Loucy (cell line): ENCODE measurements around the gene SCD5.

Experiments used
- H2AFZ ChIP-seq: fragments of 200-600 bp; sonication (generic); 2 replicates; pipeline ENCODE4 v1.6.0; 2016; ENCODE audit warnings: antibody characterized with exemption, mild to moderate bottlenecking, low read length, moderate library complexity
- H3F3A ChIP-seq: fragments of 200-600 bp; 2 replicates; pipeline ENCODE4 v1.6.0; 2016; ENCODE audit warnings: antibody characterized with exemption, low read depth, mild to moderate bottlenecking
- H3K27me3 ChIP-seq: fragments of 200-600 bp; sonication (generic); 2 replicates; pipeline ENCODE4 v1.6.1; 2014; ENCODE audit warnings: low read length, mild to moderate bottlenecking; ENCODE audit not compliant: insufficient read depth, poor library complexity, severe bottlenecking
- H3K36me3 ChIP-seq: fragments of 200-600 bp; sonication (generic); 2 replicates; pipeline ENCODE4 v1.6.1; 2016; ENCODE audit warnings: low read length; ENCODE audit not compliant: insufficient read depth
- H3K4me1 ChIP-seq: fragments of 200-600 bp; sonication (generic); 2 replicates; pipeline ENCODE4 v1.5.1; 2014; ENCODE audit warnings: low read length, mild to moderate bottlenecking; ENCODE audit not compliant: insufficient read depth, poor library complexity, severe bottlenecking
- H3K4me2 ChIP-seq: fragments of 200-600 bp; sonication (generic); 2 replicates; pipeline ENCODE4 v1.6.0; 2014; ENCODE audit warnings: antibody characterized with exemption, low read length, low read depth, mild to moderate bottlenecking; ENCODE audit not compliant: poor library complexity, severe bottlenecking
- H3K4me3 ChIP-seq: fragments of 200-600 bp; sonication (generic); 2 replicates; pipeline ENCODE4 v1.5.1; 2014; ENCODE audit warnings: low read length, mild to moderate bottlenecking, mixed read lengths; ENCODE audit not compliant: poor library complexity, severe bottlenecking
- H3K79me2 ChIP-seq: fragments of 200-600 bp; sonication (generic); 2 replicates; pipeline ENCODE4 v1.6.1; 2014; ENCODE audit warnings: low read length; ENCODE audit not compliant: insufficient read depth
- H3K9ac ChIP-seq: fragments of 200-600 bp; sonication (generic); 2 replicates; pipeline ENCODE4 v1.6.0; 2014; ENCODE audit warnings: mild to moderate bottlenecking, low read depth, low read length, moderate library complexity; ENCODE audit not compliant: poor library complexity, severe bottlenecking
- H3K9me2 ChIP-seq: fragments of 200-600 bp; sonication (generic); replicated peaks from 2 replicates; pipeline ENCODE4 v1.6.1; 2016; ENCODE audit warnings: low read depth, low read length, mixed read lengths
- H3K9me3 ChIP-seq: fragments of 200-600 bp; sonication (generic); 2 replicates; pipeline ENCODE4 v1.6.1; 2014; ENCODE audit warnings: mild to moderate bottlenecking, antibody characterized with exemption, low read length, low read depth; ENCODE audit not compliant: insufficient read depth
- H4K20me1 ChIP-seq: fragments of 200-600 bp; sonication (generic); 2 replicates; pipeline ENCODE4 v1.6.0; 2014; ENCODE audit warnings: antibody characterized with exemption, low read length, mild to moderate bottlenecking; ENCODE audit not compliant: insufficient read depth, poor library complexity, severe bottlenecking
- EZH2phosphoT487 ChIP-seq: fragments of 200-600 bp; IDR thresholded peaks from 2 replicates; pipeline ENCODE4 v1.6.1; 2018; ENCODE audit warnings: antibody characterized with exemption, mild to moderate bottlenecking, moderate library complexity, borderline replicate concordance
- TF ChIP-seq, protein P1 (sequence below): fragments of 200-600 bp; sonication (generic); conservative IDR thresholded peaks from 2 replicates; pipeline ENCODE4 v1.5.1; 2014; ENCODE audit warnings: mild to moderate bottlenecking, antibody characterized with exemption, low read length

Gene SCD5

GRCh38 chr4:82718162-82718940, 80.2 kb downstream of the SCD5 start:
- no peaks in the 10 kb centered on the region for H3K9me3 ChIP-seq
- no peaks in the 10 kb centered on the region for H3K79me2 ChIP-seq
- H3K36me3 ChIP-seq: no peaks in the 10 kb centered on the region
- no peaks in the 10 kb centered on the region for H4K20me1 ChIP-seq
- H3F3A ChIP-seq: no peaks in the 10 kb centered on the region
- H3K9me2 ChIP-seq: no peaks in the 10 kb centered on the region
- TF ChIP-seq, protein P1, sequence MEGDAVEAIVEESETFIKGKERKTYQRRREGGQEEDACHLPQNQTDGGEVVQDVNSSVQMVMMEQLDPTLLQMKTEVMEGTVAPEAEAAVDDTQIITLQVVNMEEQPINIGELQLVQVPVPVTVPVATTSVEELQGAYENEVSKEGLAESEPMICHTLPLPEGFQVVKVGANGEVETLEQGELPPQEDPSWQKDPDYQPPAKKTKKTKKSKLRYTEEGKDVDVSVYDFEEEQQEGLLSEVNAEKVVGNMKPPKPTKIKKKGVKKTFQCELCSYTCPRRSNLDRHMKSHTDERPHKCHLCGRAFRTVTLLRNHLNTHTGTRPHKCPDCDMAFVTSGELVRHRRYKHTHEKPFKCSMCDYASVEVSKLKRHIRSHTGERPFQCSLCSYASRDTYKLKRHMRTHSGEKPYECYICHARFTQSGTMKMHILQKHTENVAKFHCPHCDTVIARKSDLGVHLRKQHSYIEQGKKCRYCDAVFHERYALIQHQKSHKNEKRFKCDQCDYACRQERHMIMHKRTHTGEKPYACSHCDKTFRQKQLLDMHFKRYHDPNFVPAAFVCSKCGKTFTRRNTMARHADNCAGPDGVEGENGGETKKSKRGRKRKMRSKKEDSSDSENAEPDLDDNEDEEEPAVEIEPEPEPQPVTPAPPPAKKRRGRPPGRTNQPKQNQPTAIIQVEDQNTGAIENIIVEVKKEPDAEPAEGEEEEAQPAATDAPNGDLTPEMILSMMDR: no peak
- no peak for TF ChIP-seq EZH2phosphoT487
- no peak overlapping the region for H3K9ac ChIP-seq
- H3K4me3 ChIP-seq: no peak overlapping the region
- no peaks in the 10 kb centered on the region for H3K27me3 ChIP-seq
- no peak overlapping the region for H2AFZ ChIP-seq
- no peaks in the 10 kb centered on the region for H3K4me1 ChIP-seq
- H3K4me2 ChIP-seq: no peak overlapping the region

- no peak for TF ChIP-seq EZH2phosphoT487
- TF ChIP-seq, protein P1: no peak
- no peaks in the 10 kb centered on the region for H4K20me1 ChIP-seq
- no peak overlapping the region for H3K4me2 ChIP-seq
- H3K9me2 ChIP-seq: no peaks in the 10 kb centered on the region
- H3K27me3 ChIP-seq: no peaks in the 10 kb centered on the region
- H3F3A ChIP-seq: no peaks in the 10 kb centered on the region
- H3K4me1 ChIP-seq: no peaks in the 10 kb centered on the region
- no peaks in the 10 kb centered on the region for H3K36me3 ChIP-seq
- H3K9ac ChIP-seq: no peak overlapping the region
- no peaks in the 10 kb centered on the region for H3K9me3 ChIP-seq
- no peak overlapping the region for H2AFZ ChIP-seq
- H3K4me3 ChIP-seq: no peak overlapping the region
- H3K79me2 ChIP-seq: no peaks in the 10 kb centered on the region
These were observed 82.6 kb downstream of the SCD5 start for GRCh38 chr4:82715731-82716617.

- no peaks in the 10 kb centered on the region for H3K36me3 ChIP-seq
- no peak overlapping the region for H3K4me2 ChIP-seq
- no peak for TF ChIP-seq EZH2phosphoT487
- TF ChIP-seq, protein P1: no peak
- H3K27me3 ChIP-seq: no peaks in the 10 kb centered on the region
- no peaks in the 10 kb centered on the region for H3K9me3 ChIP-seq
- no peaks in the 10 kb centered on the region for H4K20me1 ChIP-seq
- H3K9ac ChIP-seq: no peak overlapping the region
- no peaks in the 10 kb centered on the region for H3K9me2 ChIP-seq
- no peaks in the 10 kb centered on the region for H3K4me1 ChIP-seq
- H3F3A ChIP-seq: no peaks in the 10 kb centered on the region
- no peak overlapping the region for H3K4me3 ChIP-seq
- no peak overlapping the region for H2AFZ ChIP-seq
- no peaks in the 10 kb centered on the region for H3K79me2 ChIP-seq
These were observed 84.7 kb downstream of the SCD5 start for GRCh38 chr4:82713856-82714255.
